Activated CD4-positive, CD25-positive, alpha-beta regulatory T cell treated with anti-CD3 and anti-CD28 coated beads, Interleukin-2, amount 50 U/mL, for 72 hours (primary cell): ENCODE results near the gene TMEM255A.
"Not testable (repeated sequence)": the region's sequence is repeated elsewhere in the genome, so short reads cannot be mapped to it uniquely, and the experiment has no call there.

Source experiments
- DNase-seq: peaks from one replicate; pipeline ENCODE4 v3.0.0; 2021

Gene TMEM255A

DNA sequence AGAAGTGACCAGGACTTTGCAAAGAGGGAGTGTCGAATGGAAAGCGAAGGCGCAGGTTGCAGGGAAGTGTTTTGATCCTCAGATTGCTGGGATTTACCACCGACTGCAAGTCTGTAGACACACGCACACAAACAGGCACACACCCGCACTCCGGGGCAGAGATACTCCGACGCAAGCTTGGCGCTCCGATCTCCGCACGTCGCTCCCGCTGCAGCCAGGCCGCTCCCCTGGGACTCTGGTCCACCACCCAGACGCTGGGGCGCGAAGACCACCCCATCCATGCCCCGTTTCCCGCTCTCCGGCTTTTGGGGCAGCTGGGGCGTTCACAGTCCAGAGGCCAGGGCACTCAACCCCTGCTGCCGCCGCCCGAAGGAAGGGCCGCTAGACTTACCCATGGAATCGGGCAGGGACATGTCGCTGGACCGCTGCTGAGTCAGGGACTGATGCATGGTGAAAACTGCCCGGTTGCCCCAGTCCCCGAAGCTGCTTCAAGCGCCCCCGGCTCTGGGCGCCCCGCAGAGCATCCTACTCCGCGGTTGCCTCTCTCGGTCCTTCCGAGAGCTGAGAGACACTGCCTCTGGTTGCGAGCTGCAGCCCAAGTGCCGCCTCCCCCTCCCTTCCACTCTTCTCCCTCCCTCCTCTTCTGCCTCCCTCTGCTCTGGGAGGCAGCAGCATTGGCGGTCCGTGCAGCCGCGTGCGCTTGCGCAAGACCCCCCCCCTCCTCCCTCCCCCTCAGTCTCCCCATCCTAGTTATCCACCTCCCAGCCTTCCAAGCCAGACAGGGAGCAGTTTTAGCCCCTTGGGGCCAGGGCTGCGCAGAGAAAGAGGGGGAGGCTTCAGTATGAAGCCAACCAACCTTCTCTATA, at the start of gene TMEM255A:
TMEM255A (minus strand) TSS at position 601 of the 866 bp plus-strand sequence; CDS start at position 449, 152 bp downstream.
- no peak for DNase-seq

- no peak for DNase-seq
Observed at GRCh38 chrX:120358737-120359456, 47.6 kb upstream of the TMEM255A start.

DNA sequence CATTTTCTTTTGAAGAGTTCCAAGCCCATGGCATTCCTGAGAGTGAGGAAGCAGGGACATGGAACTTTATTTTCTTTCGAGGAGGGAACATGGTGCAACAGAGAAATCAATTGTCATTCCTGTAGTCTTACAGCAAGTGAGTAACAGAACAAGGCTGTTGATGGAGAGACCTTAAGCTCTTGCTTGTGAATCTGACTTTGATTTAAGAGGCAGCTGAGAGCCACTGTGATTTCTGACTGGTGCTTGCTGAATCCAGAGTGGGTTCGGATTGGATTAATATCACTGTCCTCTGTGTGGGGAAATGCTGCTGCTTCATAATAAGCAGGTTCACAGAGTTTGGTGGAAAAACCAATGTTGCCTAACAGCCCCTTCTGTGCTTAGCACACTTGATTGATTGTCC, 45.9 kb upstream of the TMEM255A start:
- no peak for DNase-seq

DNA sequence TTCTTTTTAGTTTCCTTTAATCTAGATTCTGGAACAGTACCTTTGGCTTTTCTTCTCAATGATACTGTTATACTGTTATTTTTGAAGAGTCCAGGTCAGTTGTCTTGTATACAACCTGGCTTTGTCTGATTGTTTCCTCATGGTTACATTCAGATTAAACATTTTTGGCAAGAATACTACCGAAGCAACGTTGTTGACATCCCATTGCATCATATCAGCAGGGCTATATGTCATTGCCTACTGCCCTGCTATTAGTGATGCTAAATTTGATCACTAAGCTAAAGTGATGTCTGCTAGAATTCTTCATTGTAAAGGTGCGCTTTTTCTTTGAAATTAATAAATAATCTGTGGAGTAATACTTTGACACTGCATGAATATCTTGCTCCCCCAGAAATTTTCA, 44.8 kb upstream of the TMEM255A start:
- no peak for DNase-seq

DNA sequence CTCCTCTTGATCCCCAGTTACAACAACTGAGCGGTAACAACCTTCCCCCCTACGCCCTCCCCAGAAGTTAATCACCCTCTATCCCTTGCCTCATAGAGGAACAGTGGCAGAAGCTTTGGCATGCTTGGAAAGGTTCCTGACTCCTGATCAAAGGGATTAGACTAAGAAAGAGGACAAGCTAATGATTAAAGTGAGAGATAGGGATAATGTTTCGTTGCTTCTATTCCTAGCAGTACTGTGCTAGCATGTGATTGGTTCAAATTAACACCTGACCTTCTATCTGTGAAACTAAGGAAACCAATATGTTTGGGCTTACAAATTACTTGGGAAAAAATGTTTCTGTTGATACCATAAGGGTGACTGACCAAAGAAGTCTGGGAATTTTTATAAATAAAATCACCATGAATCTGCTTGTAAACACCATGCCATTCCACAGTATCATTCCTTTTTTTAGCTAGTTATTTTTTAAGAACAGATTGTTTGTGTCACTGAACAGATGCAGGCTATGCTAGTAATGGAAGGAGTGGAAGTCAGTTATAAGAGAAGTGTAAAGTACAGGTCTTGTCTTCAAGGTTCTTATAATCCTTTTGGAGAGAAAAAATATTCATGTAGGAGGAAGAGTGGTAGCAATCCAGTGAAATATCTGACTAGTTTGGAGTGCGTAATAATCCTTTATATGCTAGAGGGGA, 39.3 kb upstream of the TMEM255A start:
- no peak for DNase-seq

DNA sequence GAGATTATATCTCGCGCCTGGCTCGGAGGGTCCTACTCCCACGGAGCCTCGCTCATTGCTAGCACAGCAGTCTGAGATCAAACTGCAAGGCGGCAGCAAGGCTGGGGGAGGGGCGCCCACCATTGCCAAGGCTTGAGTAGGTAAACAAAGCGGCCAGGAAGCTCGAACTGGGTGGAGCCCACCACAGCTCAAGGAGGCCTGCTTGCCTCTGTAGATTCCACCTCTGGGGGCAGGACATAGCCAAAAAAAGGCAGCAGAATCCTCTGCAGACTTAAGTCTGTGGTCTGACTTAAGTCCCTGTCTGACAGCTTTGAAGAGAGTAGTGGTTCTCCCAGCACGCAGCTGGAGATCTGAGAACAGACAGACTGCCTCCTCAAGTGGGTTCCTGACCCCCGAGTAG, 33.3 kb upstream of the TMEM255A start:
- not testable (repeated sequence) for DNase-seq

DNA sequence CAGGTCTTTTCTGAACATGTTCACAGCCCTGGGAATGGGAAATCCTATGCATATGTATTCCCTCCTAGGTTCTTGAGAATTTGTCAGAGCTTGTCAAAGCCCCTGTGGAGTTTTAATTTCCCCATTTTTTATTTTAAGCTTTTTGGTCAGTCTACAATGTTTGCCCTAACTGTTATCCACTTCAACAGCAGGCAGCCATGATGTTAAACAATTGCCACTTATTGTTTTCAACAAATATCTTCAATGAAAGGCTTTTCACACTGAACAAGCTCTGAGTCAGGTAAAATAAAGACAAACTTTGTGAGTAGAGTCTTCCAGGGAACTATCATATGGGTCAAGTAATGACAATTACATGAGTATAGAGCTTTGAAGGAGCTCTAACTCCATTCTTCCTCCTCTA, 25.6 kb upstream of the TMEM255A start:
- DNase-seq = no peak

GRCh38 chrX:120335289-120335688, 24.0 kb upstream of the TMEM255A start:
- DNase-seq = no peak

GRCh38 chrX:120334603-120335002, 23.3 kb upstream of the TMEM255A start:
- no peak for DNase-seq

- DNase-seq = no peak
Observed at GRCh38 chrX:120334151-120334550, 22.9 kb upstream of the TMEM255A start.

GRCh38 chrX:120332394-120332793, 21.1 kb upstream of the TMEM255A start:
- no peak for DNase-seq

- no peak for DNase-seq
Observed at GRCh38 chrX:120331116-120331515, 19.9 kb upstream of the TMEM255A start.

DNA sequence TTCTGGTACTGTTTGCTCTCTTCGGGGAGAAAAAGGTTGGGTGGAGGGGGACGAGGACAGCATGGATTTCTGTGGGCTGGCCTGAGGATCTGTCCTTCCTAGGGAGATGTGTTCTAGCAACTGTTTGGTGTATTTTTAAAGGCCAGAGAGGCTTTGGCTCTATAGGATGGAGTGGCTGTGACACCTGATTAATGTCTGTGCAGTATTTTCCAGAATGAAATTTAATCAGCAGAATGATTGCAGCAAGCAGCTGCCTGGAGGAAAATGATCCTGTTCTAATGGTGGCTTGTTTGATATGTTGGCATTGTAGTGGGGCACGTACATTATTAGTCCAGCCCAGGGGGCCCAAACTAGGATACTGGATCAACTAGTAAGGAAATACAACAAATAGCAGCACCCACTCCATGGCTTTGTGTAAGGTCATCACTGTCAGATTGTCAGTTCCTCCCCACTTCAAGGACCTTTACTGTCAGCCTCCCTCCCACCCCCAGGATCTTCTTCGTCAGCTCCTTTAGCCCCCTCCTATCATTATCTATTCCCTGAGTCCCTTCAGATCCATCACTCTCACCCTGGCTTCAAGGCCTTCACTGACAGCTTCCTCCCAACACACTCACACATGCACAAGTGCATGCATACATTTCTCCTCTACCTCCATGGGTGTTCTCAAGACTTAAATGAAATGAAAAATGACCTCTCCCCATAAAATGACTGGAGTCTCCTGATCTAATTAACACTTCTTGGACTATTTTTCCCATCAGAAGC, 10.4 kb upstream of the TMEM255A start:
- DNase-seq = no peak

DNA sequence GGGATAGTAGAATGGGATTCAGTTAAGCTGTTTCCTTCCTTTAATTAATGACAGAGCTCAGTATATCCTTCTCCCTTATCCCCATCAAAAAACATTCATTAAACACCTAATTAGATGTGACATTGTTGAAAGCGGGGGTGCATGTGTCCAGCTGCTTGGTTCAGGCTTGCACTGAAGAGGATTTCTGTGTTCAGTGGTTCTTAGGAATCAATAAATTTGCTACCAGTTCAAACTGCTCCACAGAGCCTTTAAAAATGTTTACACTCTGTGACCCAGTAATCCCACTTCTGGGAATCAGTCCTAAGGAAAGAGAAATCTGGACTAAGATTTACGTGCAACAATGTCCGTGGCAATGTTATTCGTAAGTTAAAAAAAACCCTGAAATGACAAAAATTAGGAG, 7.2 kb upstream of the TMEM255A start:
- no peak for DNase-seq

GRCh38 chrX:120316587-120317283, 5.5 kb upstream of the TMEM255A start:
- DNase-seq = no peak

DNA sequence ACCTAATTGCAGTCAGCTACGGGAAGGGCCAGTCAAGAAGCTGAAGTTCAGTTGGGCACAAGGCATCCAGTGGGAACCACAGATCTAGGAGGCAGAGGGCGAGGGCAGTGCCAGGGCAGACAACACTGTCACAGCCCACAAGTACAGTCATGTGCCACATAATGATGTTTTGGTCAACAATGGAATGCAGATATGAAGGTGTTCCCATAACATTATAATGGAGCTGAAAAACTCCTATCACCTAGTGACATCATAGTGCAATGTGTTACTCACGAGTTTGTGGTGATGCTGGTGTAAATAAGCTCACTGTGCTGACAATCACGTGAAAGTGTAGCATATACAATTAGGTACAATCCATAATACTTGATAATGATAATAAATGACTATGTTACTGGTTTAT, 4.5 kb upstream of the TMEM255A start:
- DNase-seq = no peak

DNA sequence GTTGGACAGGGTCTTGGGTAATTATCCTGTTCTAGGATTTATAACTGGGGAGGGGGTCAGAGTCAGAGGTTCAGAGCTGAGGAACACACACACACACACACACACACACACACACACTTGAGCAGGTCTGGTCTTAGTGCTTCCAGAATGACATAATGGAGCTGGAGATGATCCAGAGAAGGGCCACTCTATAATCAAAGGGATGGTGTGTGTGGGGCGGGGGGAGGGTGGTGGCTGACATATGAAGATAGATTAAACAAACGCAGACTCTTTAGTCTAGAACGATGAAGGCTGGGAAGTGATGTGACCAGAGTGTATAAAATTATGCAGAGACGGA, 434 bp upstream of the TMEM255A start:
- DNase-seq = no peak

GRCh38 chrX:120309873-120310705, 1.2 kb downstream of the TMEM255A start:
- no peak for DNase-seq

DNA sequence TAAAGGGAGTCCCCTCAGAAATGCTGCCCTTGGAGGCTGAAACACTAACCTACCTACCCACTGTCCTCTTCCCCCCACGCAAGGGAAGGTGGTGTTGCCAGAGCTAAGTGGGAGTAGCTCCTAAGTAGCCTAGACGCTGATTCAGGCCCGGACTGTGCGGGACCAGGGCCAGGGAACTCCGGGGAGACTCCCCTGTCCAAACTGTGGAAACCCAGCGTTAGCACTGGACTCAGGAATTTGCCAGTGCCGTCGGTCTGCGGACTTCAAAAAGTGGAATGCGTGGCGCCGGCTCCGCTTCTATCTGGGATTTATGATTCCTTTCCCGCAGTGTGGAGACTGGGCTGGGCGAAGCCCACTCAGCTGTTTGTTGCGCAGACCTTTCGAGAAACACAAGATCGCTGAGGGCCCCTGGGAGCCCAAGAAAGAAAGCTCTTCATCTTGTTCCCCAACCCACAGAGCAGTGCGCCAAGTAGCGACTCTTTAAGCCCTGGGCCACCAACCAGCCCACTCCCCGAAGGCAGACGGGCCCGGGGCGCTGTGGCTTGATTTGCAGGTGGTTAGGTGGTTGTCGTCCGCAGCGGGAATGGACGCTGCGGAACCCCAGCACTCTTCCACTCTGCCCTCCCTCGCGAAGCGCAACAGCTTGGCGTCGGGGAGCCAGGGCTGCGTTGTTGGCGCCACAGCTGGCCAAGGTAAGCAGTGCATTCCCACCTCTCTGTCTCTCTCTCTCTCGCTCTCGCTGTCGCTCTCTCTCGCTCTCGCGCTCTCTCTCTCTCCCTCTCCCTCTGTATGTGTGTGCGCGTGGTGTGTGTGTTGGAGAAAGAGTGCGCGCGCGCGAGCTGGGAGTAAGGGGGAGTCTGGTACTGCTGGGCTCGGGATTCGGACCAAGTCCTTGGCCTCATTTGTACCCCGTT, 2.0 kb downstream of the TMEM255A start:
- DNase-seq = peak; percentile 41

DNA sequence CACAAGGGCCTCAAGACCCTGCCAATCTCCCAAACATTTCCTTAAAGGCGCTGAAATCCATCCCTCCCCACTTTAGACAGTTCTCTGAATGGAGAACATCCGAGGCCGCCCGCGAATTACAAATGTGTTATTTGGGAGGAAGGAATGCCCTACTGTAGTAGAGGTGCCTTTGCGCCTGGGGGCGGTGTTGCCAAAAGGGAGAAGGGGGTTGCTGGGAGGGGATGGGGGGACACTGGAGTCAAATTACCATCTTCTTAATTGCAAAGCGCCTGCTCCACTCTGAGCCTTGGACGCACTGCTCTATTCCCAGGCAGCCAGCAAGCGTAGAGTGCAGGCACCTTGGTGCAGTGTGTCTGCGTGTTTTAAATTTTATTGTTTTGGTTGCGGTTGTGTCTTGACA, 2.7 kb downstream of the TMEM255A start:
- no peak for DNase-seq
